GM19193 (cell line): ENCODE data around the gene SNX25.

Experiments used
- POLR2A ChIP-seq: IDR thresholded peaks from 4 replicates; pipeline ENCODE4 v1.6.1; 2011; ENCODE audit not compliant: insufficient read depth, insufficient read length; ENCODE audit errors: extremely low read depth

The SNX25 gene

GRCh38 chr4:185381288-185382196 lies 172.1 kb downstream of the SNX25 start:
- no peak for TF ChIP-seq POLR2A

GRCh38 chr4:185382754-185383153 lies 173.4 kb downstream of the SNX25 start:
- no peak for TF ChIP-seq POLR2A

GRCh38 chr4:185383451-185383850 lies 174.1 kb downstream of the SNX25 start:
- TF ChIP-seq POLR2A: peak; percentile 35

GRCh38 chr4:185384061-185384460 lies 174.7 kb downstream of the SNX25 start:
- TF ChIP-seq POLR2A: no peak

GRCh38 chr4:185384930-185385331 lies 175.5 kb downstream of the SNX25 start:
- no peak for TF ChIP-seq POLR2A

- no peak for TF ChIP-seq POLR2A
Measured at GRCh38 chr4:185387957-185388356, 178.6 kb downstream of the SNX25 start.

- no peak for TF ChIP-seq POLR2A
Measured at GRCh38 chr4:185390941-185391340, 181.5 kb downstream of the SNX25 start.

GRCh38 chr4:185392156-185392555 lies 182.8 kb downstream of the SNX25 start:
- TF ChIP-seq POLR2A: no peak

GRCh38 chr4:185394568-185395237 lies 185.3 kb downstream of the SNX25 start:
- no peak for TF ChIP-seq POLR2A

- TF ChIP-seq POLR2A: no peak
Measured at GRCh38 chr4:185395238-185395955, 186.0 kb downstream of the SNX25 start, which contains the start of gene LRP2BP. Gene LRP2BP (minus strand): TSS chr4:185395924. CDS start chr4:185378186, 17,738 bp downstream.

GRCh38 chr4:185395956-185396723 lies 186.7 kb downstream of the SNX25 start:
- peak; percentile 67 for TF ChIP-seq POLR2A

GRCh38 chr4:185396724-185397385 lies 187.5 kb downstream of the SNX25 start, which contains the start of gene ANKRD37:
Gene ANKRD37 (plus strand): TSS chr4:185396841. CDS start chr4:185396924, 83 bp downstream.
- TF ChIP-seq POLR2A: peak; percentile 66

- no peak for TF ChIP-seq POLR2A
Measured at GRCh38 chr4:185398618-185399017, 189.2 kb downstream of the SNX25 start.

GRCh38 chr4:185399466-185399865 lies 190.1 kb downstream of the SNX25 start:
- TF ChIP-seq POLR2A: no peak
